Measurements from ENCODE around the gene DRC7. TPM values are rescaled to one million over a fixed set of nuclear protein-coding genes. Genes with fewer than 3 reads are reported as not detected.

DRC7 gene
- total and polyA plus RNA-seq, 9 of the 15 experiments (the other 6 are each of a cell fraction or from before 2014, with no cell fraction given): 0.04 to 0.33 (median 0.12) TPM; not detected in 3

DNA sequence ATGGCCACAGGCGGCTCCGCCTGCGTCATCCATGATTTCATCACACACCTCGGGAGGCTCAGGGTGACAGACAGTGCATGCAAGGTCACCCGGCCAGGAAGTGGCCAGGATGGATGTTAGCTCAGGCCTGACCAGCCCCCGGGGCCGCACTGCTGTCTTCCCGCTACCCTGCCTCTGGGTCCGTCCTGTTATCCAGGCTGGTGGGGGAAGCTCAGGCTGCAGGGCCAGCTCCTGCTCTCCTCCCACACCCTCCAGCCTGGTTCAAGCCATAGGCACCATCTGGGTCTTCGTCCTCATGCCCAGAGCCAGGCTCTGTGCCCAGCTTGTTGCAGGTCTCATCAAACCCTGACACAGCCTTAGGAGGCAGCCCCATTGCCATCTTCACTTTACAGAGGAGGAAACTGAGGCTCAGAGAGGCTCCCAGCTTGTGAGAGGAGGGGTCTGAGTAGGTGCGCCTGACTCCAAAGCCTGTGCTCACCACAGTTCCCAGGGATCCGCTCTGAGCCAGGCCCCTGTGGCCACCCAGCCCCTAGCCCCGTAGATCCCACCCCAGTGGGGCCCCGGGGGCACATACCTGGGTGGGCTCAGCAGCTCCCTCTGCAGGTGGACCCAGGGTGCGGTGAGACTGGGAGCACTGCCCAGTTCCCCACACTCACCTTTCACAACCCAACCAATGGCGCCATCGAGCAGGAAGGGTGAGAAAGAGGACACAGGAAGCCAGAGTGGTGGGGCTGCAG, 26.9 kb upstream of the DRC7 start (continued):
- TF ChIP-seq ZNF184 (CRISPR knock-in tag; IDR thresholded peaks at IDR 0.05) (no peak), RBFOX2 (IDR thresholded peaks at IDR 0.05; ENCODE audit: low read depth, low read length) (peak; percentile 77), LARP7 (IDR thresholded peaks at IDR 0.05) (no peak), MNT (conservative IDR thresholded peaks at IDR 0.05) (peak in 1 of 2 experiments; percentile 46; a peak in 2 of 4 replicates), TFAM (CRISPR knock-in tag; conservative IDR thresholded peaks at IDR 0.05) (no peak), FOXK1 (CRISPR knock-in tag; IDR thresholded peaks at IDR 0.05; ENCODE audit: borderline replicate concordance) (no peak), ZNF263 (CRISPR knock-in tag; IDR thresholded peaks at IDR 0.05; ENCODE audit: borderline replicate concordance) (peak; percentile 87), BRF2 (IDR thresholded peaks at IDR 0.05; ENCODE audit: borderline replicate concordance, insufficient read depth, insufficient read length) (no peak), DMBX1 (CRISPR knock-in tag; IDR thresholded peaks at IDR 0.05; ENCODE audit: borderline replicate concordance) (0 out of 2 replicates have a peak, but pooled peaks have one; percentile 56), SMARCB1 (IDR thresholded peaks at IDR 0.05; ENCODE audit: insufficient read length, low read depth) (no peak), NEUROD1 (IDR thresholded peaks at IDR 0.05; ENCODE audit: borderline replicate concordance, low read depth, low read length, partially characterized antibody) (peak; percentile 34), NFYB (IDR thresholded peaks at IDR 0.05; ENCODE audit: extremely low read depth, insufficient read length) (no peak), TAF15 (IDR thresholded peaks at IDR 0.05; ENCODE audit: low read depth, low read length) (no peak), SPI1 (IDR thresholded peaks at IDR 0.05; ENCODE audit: borderline replicate concordance, low read depth, low read length) (0 out of 2 replicates have a peak, but pooled peaks have one; percentile 27), TSC22D4 (tag; IDR thresholded peaks at IDR 0.05) (no peak), TCF15 (CRISPR knock-in tag; IDR thresholded peaks at IDR 0.05) (no peak), BDP1 (IDR thresholded peaks at IDR 0.05; ENCODE audit: insufficient read depth, insufficient read length) (no peak), ZNF316 (IDR thresholded peaks at IDR 0.05) (peak; percentile 7; the same call in 1 of the 2 replicates), XRCC4 (IDR thresholded peaks at IDR 0.05; ENCODE audit: extremely low read depth, insufficient read depth, insufficient read length) (no peak), SMAD2 (IDR thresholded peaks at IDR 0.05; ENCODE audit: low read depth, low read length) (no peak), NELFE (IDR thresholded peaks at IDR 0.05; ENCODE audit: insufficient read depth, insufficient read length) (no peak), MAX (CRISPR knock-in tag; IDR thresholded peaks at IDR 0.05) (no peak), RAD51 (IDR thresholded peaks at IDR 0.05; ENCODE audit: borderline replicate concordance, low read depth) (no peak), MAFF (IDR thresholded peaks at IDR 0.05; ENCODE audit: low read length) (no peak), NFIX (CRISPR knock-in tag; IDR thresholded peaks at IDR 0.05; ENCODE audit: low read depth) (peak; percentile 15; the same call in 1 of the 2 replicates), RFX5 (IDR thresholded peaks at IDR 0.05; ENCODE audit: low read depth, low read length) (no peak), ZSCAN29 (IDR thresholded peaks at IDR 0.05) (no peak)
